ENCODE measurements around the gene FKBP3.
"Not testable (repeated sequence)": the region's sequence is repeated elsewhere in the genome, so short reads cannot be mapped to it uniquely, and the experiment has no call there.

FKBP3 gene

GRCh38 chr14:45083617-45083975, 50.7 kb downstream of the FKBP3 start:
- no peak overlapping the region for H4K8ac ChIP-seq (ENCODE audit: low read depth, low read length)
- no peak overlapping the region for H3K23ac ChIP-seq (ENCODE audit: low read depth, low read length, poor library complexity)
- no peak overlapping the region for H3K9ac ChIP-seq (ENCODE audit: low read depth, low read length, poor library complexity)
- H2BK15ac ChIP-seq (ENCODE audit: low read length), result no peak overlapping the region
- no peak overlapping the region for H3K4ac ChIP-seq (ENCODE audit: low read length)
- H2AFZ ChIP-seq (ENCODE audit: low read length), result peak overlapping the region; percentile 93
- no peak overlapping the region for H2BK12ac ChIP-seq (ENCODE audit: low read length)
- no peak overlapping the region for H3K14ac ChIP-seq (ENCODE audit: low read length)
- no peak for DNase-seq (ENCODE audit: low spot score)
- peak overlapping the region in 1 of 2 donors; percentile 86 for H3K4me3 ChIP-seq (ENCODE audit: low read length in 2 of 2)
- H4K91ac ChIP-seq (ENCODE audit: low read depth, low read length, poor library complexity), result no peak overlapping the region
- no peak overlapping the region for H2BK5ac ChIP-seq (ENCODE audit: low read length)
- H3K4me2 ChIP-seq (ENCODE audit: insufficient read depth, low read length, poor library complexity, severe bottlenecking), result peak overlapping the region; percentile 68
- no peaks in the 10 kb centered on the region for H3K79me1 ChIP-seq (ENCODE audit: low read depth, low read length)
- H3K36me3 ChIP-seq (replicated peaks in 1 of 2; ENCODE audit: control insufficient read depth in 2 of 2, insufficient read depth in 2 of 2, low read length in 2 of 2), result peaks cover 0 to 11% of the 10 kb centered on the region in 2 donors
- H3K9me3 ChIP-seq (replicated peaks in 1 of 2; ENCODE audit: control insufficient read depth in 2 of 2, insufficient read depth in 1 of 2, low read depth in 1 of 2, low read length in 2 of 2), result no peaks in the 10 kb centered on the region
- H2AK5ac ChIP-seq (ENCODE audit: low read depth, low read length), result no peak overlapping the region
- no CpG with 5 or more reads among the region's 10 CpGs for WGBS, 2 donors (ENCODE audit: extremely low coverage in 2 of 2, insufficient read length in 2 of 2, insufficient replicate concordance in 1 of 2)
- H2BK120ac ChIP-seq (ENCODE audit: low read depth, low read length), result no peak overlapping the region
- no peaks in the 10 kb centered on the region for H3K27me3 ChIP-seq (ENCODE audit: control insufficient read depth in 3 of 3, insufficient read depth in 3 of 3, low read depth in 1 of 3, low read length in 3 of 3)
- H3K4me1 ChIP-seq (ENCODE audit: control insufficient read depth in 2 of 2, insufficient read depth in 1 of 2, low read depth in 1 of 2, low read length in 2 of 2), result peaks cover 2 to 4% of the 10 kb centered on the region in 2 donors
- no peak overlapping the region for H3K18ac ChIP-seq (ENCODE audit: low read length)
- H3K27ac ChIP-seq (replicated peaks; ENCODE audit: low read length), result no peak overlapping the region

GRCh38 chr14:45082420-45082819, 51.9 kb downstream of the FKBP3 start:
- Histone ChIP-seq H4K8ac (ENCODE audit: low read depth, low read length) (no peak overlapping the region), H3K4me3 (ENCODE audit: low read length in 2 of 2) (no peak overlapping the region), H3K18ac (ENCODE audit: low read length) (no peak overlapping the region), H3K36me3 (replicated peaks in 1 of 2; ENCODE audit: control insufficient read depth in 2 of 2, insufficient read depth in 2 of 2, low read length in 2 of 2) (peaks cover 0 to 7% of the 10 kb centered on the region in 2 donors), H3K4me2 (ENCODE audit: insufficient read depth, low read length, poor library complexity, severe bottlenecking) (no peak overlapping the region), H2BK15ac (ENCODE audit: low read length) (no peak overlapping the region), H3K9ac (ENCODE audit: low read depth, low read length, poor library complexity) (no peak overlapping the region), H2BK120ac (ENCODE audit: low read depth, low read length) (no peak overlapping the region), H4K91ac (ENCODE audit: low read depth, low read length, poor library complexity) (no peak overlapping the region), H3K4me1 (ENCODE audit: control insufficient read depth in 2 of 2, insufficient read depth in 1 of 2, low read depth in 1 of 2, low read length in 2 of 2) (peaks cover 2 to 4% of the 10 kb centered on the region in 2 donors), H3K4ac (ENCODE audit: low read length) (no peak overlapping the region), H2AK5ac (ENCODE audit: low read depth, low read length) (no peak overlapping the region), H2AFZ (ENCODE audit: low read length) (peak overlapping the region; percentile 62), H3K14ac (ENCODE audit: low read length) (no peak overlapping the region), H2BK12ac (ENCODE audit: low read length) (no peak overlapping the region), H3K9me3 (replicated peaks in 1 of 2; ENCODE audit: control insufficient read depth in 2 of 2, insufficient read depth in 1 of 2, low read depth in 1 of 2, low read length in 2 of 2) (no peaks in the 10 kb centered on the region), H3K27ac (replicated peaks; ENCODE audit: low read length) (no peak overlapping the region), H3K23ac (ENCODE audit: low read depth, low read length, poor library complexity) (no peak overlapping the region), H3K27me3 (ENCODE audit: control insufficient read depth in 3 of 3, insufficient read depth in 3 of 3, low read depth in 1 of 3, low read length in 3 of 3) (no peaks in the 10 kb centered on the region), H2BK5ac (ENCODE audit: low read length) (no peak overlapping the region), H3K79me1 (ENCODE audit: low read depth, low read length) (no peaks in the 10 kb centered on the region)
- DNase-seq (ENCODE audit: low spot score), result no peak
- WGBS, 2 donors (ENCODE audit: extremely low coverage in 2 of 2, insufficient read length in 2 of 2, insufficient replicate concordance in 1 of 2), result no CpG with 5 or more reads among the region's 2 CpGs

GRCh38 chr14:45081096-45081495, 53.2 kb downstream of the FKBP3 start:
- H3K18ac ChIP-seq (ENCODE audit: low read length), result not testable (repeated sequence)

GRCh38 chr14:45080416-45080968, 53.8 kb downstream of the FKBP3 start:
- H2AFZ ChIP-seq (ENCODE audit: low read length); H4K8ac ChIP-seq (ENCODE audit: low read depth, low read length); H3K27ac ChIP-seq (replicated peaks; ENCODE audit: low read length); H3K36me3 ChIP-seq (replicated peaks in 1 of 2; ENCODE audit: control insufficient read depth in 2 of 2, insufficient read depth in 2 of 2, low read length in 2 of 2); H2AK5ac ChIP-seq (ENCODE audit: low read depth, low read length); H2BK5ac ChIP-seq (ENCODE audit: low read length); H3K9me3 ChIP-seq (replicated peaks in 1 of 2; ENCODE audit: control insufficient read depth in 2 of 2, insufficient read depth in 1 of 2, low read depth in 1 of 2, low read length in 2 of 2); H3K4me2 ChIP-seq (ENCODE audit: insufficient read depth, low read length, poor library complexity, severe bottlenecking); H3K18ac ChIP-seq (ENCODE audit: low read length); H3K9ac ChIP-seq (ENCODE audit: low read depth, low read length, poor library complexity); H2BK120ac ChIP-seq (ENCODE audit: low read depth, low read length); H2BK12ac ChIP-seq (ENCODE audit: low read length); H4K91ac ChIP-seq (ENCODE audit: low read depth, low read length, poor library complexity); H3K23ac ChIP-seq (ENCODE audit: low read depth, low read length, poor library complexity); H2BK15ac ChIP-seq (ENCODE audit: low read length); H3K4me1 ChIP-seq (ENCODE audit: control insufficient read depth in 2 of 2, insufficient read depth in 1 of 2, low read depth in 1 of 2, low read length in 2 of 2); DNase-seq (ENCODE audit: low spot score); H3K79me1 ChIP-seq (ENCODE audit: low read depth, low read length); H3K14ac ChIP-seq (ENCODE audit: low read length); H3K27me3 ChIP-seq (ENCODE audit: control insufficient read depth in 3 of 3, insufficient read depth in 3 of 3, low read depth in 1 of 3, low read length in 3 of 3); H3K4me3 ChIP-seq (ENCODE audit: low read length in 2 of 2); H3K4ac ChIP-seq (ENCODE audit: low read length): not testable (repeated sequence)
- WGBS, 2 donors (ENCODE audit: extremely low coverage in 2 of 2, insufficient read length in 2 of 2, insufficient replicate concordance in 1 of 2), result no CpG with 5 or more reads among the region's 40 CpGs

More at GRCh38 chr14:45081096-45081495, 53.2 kb downstream of the FKBP3 start:
- not testable (repeated sequence) for H3K4me1 ChIP-seq (ENCODE audit: control insufficient read depth in 2 of 2, insufficient read depth in 1 of 2, low read depth in 1 of 2, low read length in 2 of 2); H3K9me3 ChIP-seq (replicated peaks in 1 of 2; ENCODE audit: control insufficient read depth in 2 of 2, insufficient read depth in 1 of 2, low read depth in 1 of 2, low read length in 2 of 2); H3K4ac ChIP-seq (ENCODE audit: low read length); H2BK120ac ChIP-seq (ENCODE audit: low read depth, low read length); H2BK12ac ChIP-seq (ENCODE audit: low read length); H3K27ac ChIP-seq (replicated peaks; ENCODE audit: low read length); H3K27me3 ChIP-seq (ENCODE audit: control insufficient read depth in 3 of 3, insufficient read depth in 3 of 3, low read depth in 1 of 3, low read length in 3 of 3); H2AK5ac ChIP-seq (ENCODE audit: low read depth, low read length); H2BK15ac ChIP-seq (ENCODE audit: low read length); H4K91ac ChIP-seq (ENCODE audit: low read depth, low read length, poor library complexity); H3K9ac ChIP-seq (ENCODE audit: low read depth, low read length, poor library complexity); H3K23ac ChIP-seq (ENCODE audit: low read depth, low read length, poor library complexity); H2BK5ac ChIP-seq (ENCODE audit: low read length); H4K8ac ChIP-seq (ENCODE audit: low read depth, low read length); H3K4me2 ChIP-seq (ENCODE audit: insufficient read depth, low read length, poor library complexity, severe bottlenecking); DNase-seq (ENCODE audit: low spot score); H3K36me3 ChIP-seq (replicated peaks in 1 of 2; ENCODE audit: control insufficient read depth in 2 of 2, insufficient read depth in 2 of 2, low read length in 2 of 2); H3K79me1 ChIP-seq (ENCODE audit: low read depth, low read length); H3K4me3 ChIP-seq (ENCODE audit: low read length in 2 of 2); H3K14ac ChIP-seq (ENCODE audit: low read length)
- WGBS, 2 donors (ENCODE audit: extremely low coverage in 2 of 2, insufficient read length in 2 of 2, insufficient replicate concordance in 1 of 2), result no CpG with 5 or more reads among the region's 3 CpGs
- H2AFZ ChIP-seq (ENCODE audit: low read length), result peak overlapping the region; percentile 26
